Measurements from ENCODE around the gene PSMA6. TPM values are rescaled to one million over a fixed set of nuclear protein-coding genes. Genes with fewer than 3 reads are reported as not detected.

PSMA6 gene
- total and polyA plus RNA-seq, 4 donors: 87.5 to 151 (median 98.8) TPM

DNA sequence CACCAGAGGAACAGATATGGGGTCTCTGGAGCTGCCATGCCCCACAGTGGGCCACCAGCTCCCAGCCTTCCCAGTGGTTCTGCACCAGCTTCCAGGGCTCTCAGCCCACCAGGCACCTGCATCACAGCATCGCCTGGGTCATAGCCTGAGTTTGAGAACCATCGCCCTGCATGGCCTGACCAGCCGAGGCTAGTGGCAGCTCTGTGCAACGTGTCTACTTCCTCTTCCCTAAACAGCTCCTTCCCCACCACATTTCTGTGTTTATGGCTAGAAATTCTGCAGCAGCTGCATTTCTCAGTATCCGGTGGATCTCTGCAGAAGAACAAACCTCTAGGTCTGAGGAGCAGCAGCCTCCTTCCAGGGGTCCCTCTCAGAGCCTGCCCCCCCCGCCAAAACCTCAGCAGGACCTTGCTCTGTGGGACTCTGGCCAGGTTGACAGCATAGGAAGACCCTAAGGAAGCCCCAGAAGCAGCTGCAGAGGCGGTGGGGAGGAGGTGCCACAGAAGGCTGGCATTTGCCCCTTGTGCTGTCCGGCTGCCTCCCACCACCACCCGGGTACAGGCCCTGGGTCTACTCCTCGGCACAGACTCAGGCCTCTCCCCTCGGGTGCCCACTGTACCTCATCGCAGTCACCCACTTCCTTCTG lies 47.7 kb downstream of the PSMA6 start:
- Histone ChIP-seq H3K4me3 (ENCODE audit: low read depth in 1 of 3, low read length in 3 of 3) (no peak overlapping the region), H3K27ac (ENCODE audit: low read depth in 1 of 2, low read length in 2 of 2) (peak overlapping the region; percentile 91 to 96), H3K36me3 (ENCODE audit: control insufficient read depth in 4 of 4, insufficient read depth in 3 of 4, low read depth in 1 of 4, low read length in 3 of 4) (no peaks in the 10 kb centered on the region), H3K9ac (ENCODE audit: low read depth in 1 of 2, low read length in 2 of 2) (no peak overlapping the region), H3K9me3 (ENCODE audit: control insufficient read depth in 4 of 4, low read length in 3 of 4) (no peaks in the 10 kb centered on the region), H3K4me1 (ENCODE audit: control insufficient read depth in 4 of 4, insufficient read depth in 4 of 4, low read length in 3 of 4) (peaks cover 43 to 80% (median 67%) of the 10 kb centered on the region in 4 donors), H3K27me3 (ENCODE audit: control insufficient read depth in 4 of 4, insufficient read depth in 4 of 4, low read length in 3 of 4) (no peaks in the 10 kb centered on the region)
- DNase-seq (ENCODE audit: low spot score): no peak
- WGBS: 69% methylated on average over 12 of the region's 12 CpGs
- TF ChIP-seq FOXA1 (IDR thresholded peaks at IDR 0.05) (no peak), YY1 (IDR thresholded peaks at IDR 0.05) (peak; percentile 1)

DNA sequence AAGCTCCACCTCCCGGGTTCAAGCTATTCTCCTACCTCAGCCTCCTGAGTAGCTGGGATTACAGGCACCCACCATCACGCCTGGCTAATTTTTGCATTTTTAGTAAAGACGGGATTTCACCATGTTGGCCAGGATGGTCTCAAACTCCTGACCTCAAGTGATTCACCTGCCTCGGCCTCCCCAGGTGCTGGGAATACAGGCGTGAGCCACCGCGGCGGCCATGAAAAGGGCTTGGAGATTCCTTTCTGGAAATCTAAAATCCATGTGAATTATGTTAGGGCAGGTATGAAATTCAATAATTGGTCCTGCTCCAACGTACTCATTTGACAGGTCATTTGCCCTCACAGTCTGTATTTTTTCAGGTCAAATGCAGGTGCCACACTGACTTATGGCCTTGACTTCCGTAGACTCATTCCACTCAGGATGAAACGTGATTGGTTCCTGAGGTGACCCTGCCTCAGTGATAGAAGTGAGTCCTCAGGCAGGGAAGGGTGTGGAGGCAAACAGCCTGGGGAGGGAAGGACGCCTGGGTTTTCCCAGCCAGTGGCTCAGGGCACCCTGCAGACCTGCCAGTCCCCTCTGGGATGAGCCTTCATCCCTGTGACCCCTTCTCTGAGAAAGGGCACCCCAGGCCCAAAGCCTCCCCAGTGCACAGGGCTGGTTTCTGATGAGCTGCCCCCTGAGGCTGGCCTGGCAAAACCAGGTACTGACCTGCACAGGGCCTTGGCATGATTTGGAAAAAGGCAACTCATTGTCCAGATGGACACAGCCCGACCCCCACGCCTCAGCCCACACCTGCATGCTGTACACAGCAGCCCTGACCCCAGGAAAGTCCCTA lies 48.7 kb downstream of the PSMA6 start:
- 37% methylated on average over 14 of the region's 14 CpGs for WGBS
- peaks cover 35 to 74% (median 60%) of the 10 kb centered on the region in 4 donors for H3K4me1 ChIP-seq (ENCODE audit: control insufficient read depth in 4 of 4, insufficient read depth in 4 of 4, low read length in 3 of 4)
- H3K4me3 ChIP-seq (ENCODE audit: low read depth in 1 of 3, low read length in 3 of 3): peak overlapping the region in 1 of 3 donors; percentile 0
- H3K9ac ChIP-seq (ENCODE audit: low read depth in 1 of 2, low read length in 2 of 2): peak overlapping the region in 1 of 2 donors; percentile 21
- TF ChIP-seq HNF4G (IDR thresholded peaks at IDR 0.05): no peak
- TF ChIP-seq RXRA (IDR thresholded peaks at IDR 0.05): peak; percentile 59 to 62
- TF ChIP-seq, protein P1, sequence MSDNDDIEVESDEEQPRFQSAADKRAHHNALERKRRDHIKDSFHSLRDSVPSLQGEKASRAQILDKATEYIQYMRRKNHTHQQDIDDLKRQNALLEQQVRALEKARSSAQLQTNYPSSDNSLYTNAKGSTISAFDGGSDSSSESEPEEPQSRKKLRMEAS (IDR thresholded peaks at IDR 0.05): no peak
- peak in 1 of 2 donors; percentile 25 for TF ChIP-seq HNF4A (conservative IDR thresholded peaks at IDR 0.05)
- TF ChIP-seq YY1 (IDR thresholded peaks at IDR 0.05): peak; percentile 21
- peak overlapping the region; percentile 91 to 96 for H3K27ac ChIP-seq (ENCODE audit: low read depth in 1 of 2, low read length in 2 of 2)
- no peak for DNase-seq (ENCODE audit: low spot score)
- no peaks in the 10 kb centered on the region for H3K36me3 ChIP-seq (ENCODE audit: control insufficient read depth in 4 of 4, insufficient read depth in 3 of 4, low read depth in 1 of 4, low read length in 3 of 4)
- no peaks in the 10 kb centered on the region for H3K27me3 ChIP-seq (ENCODE audit: control insufficient read depth in 4 of 4, insufficient read depth in 4 of 4, low read length in 3 of 4)
- no peaks in the 10 kb centered on the region for H3K9me3 ChIP-seq (ENCODE audit: control insufficient read depth in 4 of 4, low read length in 3 of 4)

DNA sequence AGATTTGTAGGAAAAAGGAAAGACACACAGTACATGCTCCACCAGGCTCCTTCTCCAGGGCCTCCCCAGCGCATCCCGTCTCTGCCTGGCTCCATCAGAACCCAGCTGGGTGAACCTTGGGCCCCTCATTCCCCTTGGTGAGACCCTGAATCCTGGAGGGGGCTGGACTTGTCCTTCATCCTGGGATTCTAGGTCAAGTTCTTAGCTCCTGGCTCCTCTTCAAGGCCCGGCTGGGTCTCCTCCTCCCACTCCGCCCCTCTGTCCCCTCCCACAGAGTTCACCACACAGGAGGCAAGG lies 49.2 kb downstream of the PSMA6 start:
- peaks cover 34 to 69% (median 56%) of the 10 kb centered on the region in 4 donors for H3K4me1 ChIP-seq (ENCODE audit: control insufficient read depth in 4 of 4, insufficient read depth in 4 of 4, low read length in 3 of 4)
- no peak for DNase-seq (ENCODE audit: low spot score)
- H3K9ac ChIP-seq (ENCODE audit: low read depth in 1 of 2, low read length in 2 of 2): peak overlapping the region in 1 of 2 donors; percentile 21
- peak overlapping the region; percentile 91 to 96 for H3K27ac ChIP-seq (ENCODE audit: low read depth in 1 of 2, low read length in 2 of 2)
- TF ChIP-seq TAF1 (conservative IDR thresholded peaks at IDR 0.05): no peak
- no peak for TF ChIP-seq RAD21 (IDR thresholded peaks at IDR 0.05)
- TF ChIP-seq JUND (IDR thresholded peaks at IDR 0.05): peak in 1 of 2 donors; percentile 70
- TF ChIP-seq, protein P2, sequence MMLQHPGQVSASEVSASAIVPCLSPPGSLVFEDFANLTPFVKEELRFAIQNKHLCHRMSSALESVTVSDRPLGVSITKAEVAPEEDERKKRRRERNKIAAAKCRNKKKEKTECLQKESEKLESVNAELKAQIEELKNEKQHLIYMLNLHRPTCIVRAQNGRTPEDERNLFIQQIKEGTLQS (IDR thresholded peaks at IDR 0.05): no peak
- TF ChIP-seq RXRA (IDR thresholded peaks at IDR 0.05): peak in 1 of 2 donors; percentile 96
- no peak for TF ChIP-seq GABPA (IDR thresholded peaks at IDR 0.05 in 1 of 2, conservative IDR thresholded peaks at IDR 0.05 in 1 of 2)
- TF ChIP-seq, protein P1 (IDR thresholded peaks at IDR 0.05): no peak
- TF ChIP-seq, protein P3, sequence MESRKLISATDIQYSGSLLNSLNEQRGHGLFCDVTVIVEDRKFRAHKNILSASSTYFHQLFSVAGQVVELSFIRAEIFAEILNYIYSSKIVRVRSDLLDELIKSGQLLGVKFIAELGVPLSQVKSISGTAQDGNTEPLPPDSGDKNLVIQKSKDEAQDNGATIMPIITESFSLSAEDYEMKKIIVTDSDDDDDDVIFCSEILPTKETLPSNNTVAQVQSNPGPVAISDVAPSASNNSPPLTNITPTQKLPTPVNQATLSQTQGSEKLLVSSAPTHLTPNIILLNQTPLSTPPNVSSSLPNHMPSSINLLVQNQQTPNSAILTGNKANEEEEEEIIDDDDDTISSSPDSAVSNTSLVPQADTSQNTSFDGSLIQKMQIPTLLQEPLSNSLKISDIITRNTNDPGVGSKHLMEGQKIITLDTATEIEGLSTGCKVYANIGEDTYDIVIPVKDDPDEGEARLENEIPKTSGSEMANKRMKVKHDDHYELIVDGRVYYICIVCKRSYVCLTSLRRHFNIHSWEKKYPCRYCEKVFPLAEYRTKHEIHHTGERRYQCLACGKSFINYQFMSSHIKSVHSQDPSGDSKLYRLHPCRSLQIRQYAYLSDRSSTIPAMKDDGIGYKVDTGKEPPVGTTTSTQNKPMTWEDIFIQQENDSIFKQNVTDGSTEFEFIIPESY (IDR thresholded peaks at IDR 0.05): no peak
- TF ChIP-seq SP1 (IDR thresholded peaks at IDR 0.05): no peak
- TF ChIP-seq, protein P4, sequence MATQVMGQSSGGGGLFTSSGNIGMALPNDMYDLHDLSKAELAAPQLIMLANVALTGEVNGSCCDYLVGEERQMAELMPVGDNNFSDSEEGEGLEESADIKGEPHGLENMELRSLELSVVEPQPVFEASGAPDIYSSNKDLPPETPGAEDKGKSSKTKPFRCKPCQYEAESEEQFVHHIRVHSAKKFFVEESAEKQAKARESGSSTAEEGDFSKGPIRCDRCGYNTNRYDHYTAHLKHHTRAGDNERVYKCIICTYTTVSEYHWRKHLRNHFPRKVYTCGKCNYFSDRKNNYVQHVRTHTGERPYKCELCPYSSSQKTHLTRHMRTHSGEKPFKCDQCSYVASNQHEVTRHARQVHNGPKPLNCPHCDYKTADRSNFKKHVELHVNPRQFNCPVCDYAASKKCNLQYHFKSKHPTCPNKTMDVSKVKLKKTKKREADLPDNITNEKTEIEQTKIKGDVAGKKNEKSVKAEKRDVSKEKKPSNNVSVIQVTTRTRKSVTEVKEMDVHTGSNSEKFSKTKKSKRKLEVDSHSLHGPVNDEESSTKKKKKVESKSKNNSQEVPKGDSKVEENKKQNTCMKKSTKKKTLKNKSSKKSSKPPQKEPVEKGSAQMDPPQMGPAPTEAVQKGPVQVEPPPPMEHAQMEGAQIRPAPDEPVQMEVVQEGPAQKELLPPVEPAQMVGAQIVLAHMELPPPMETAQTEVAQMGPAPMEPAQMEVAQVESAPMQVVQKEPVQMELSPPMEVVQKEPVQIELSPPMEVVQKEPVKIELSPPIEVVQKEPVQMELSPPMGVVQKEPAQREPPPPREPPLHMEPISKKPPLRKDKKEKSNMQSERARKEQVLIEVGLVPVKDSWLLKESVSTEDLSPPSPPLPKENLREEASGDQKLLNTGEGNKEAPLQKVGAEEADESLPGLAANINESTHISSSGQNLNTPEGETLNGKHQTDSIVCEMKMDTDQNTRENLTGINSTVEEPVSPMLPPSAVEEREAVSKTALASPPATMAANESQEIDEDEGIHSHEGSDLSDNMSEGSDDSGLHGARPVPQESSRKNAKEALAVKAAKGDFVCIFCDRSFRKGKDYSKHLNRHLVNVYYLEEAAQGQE (IDR thresholded peaks at IDR 0.05): no peak
- no peak for TF ChIP-seq HNF4G (IDR thresholded peaks at IDR 0.05)
- TF ChIP-seq, protein P5, sequence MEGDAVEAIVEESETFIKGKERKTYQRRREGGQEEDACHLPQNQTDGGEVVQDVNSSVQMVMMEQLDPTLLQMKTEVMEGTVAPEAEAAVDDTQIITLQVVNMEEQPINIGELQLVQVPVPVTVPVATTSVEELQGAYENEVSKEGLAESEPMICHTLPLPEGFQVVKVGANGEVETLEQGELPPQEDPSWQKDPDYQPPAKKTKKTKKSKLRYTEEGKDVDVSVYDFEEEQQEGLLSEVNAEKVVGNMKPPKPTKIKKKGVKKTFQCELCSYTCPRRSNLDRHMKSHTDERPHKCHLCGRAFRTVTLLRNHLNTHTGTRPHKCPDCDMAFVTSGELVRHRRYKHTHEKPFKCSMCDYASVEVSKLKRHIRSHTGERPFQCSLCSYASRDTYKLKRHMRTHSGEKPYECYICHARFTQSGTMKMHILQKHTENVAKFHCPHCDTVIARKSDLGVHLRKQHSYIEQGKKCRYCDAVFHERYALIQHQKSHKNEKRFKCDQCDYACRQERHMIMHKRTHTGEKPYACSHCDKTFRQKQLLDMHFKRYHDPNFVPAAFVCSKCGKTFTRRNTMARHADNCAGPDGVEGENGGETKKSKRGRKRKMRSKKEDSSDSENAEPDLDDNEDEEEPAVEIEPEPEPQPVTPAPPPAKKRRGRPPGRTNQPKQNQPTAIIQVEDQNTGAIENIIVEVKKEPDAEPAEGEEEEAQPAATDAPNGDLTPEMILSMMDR (IDR thresholded peaks at IDR 0.05; ENCODE audit: low read depth, low read length, missing input control): no peak
- no peak for TF ChIP-seq FOXA2 (IDR thresholded peaks at IDR 0.05)
- no peak for TF ChIP-seq NR2F2 (IDR thresholded peaks at IDR 0.05)
- TF ChIP-seq YY1 (IDR thresholded peaks at IDR 0.05): no peak
- TF ChIP-seq EGR1 (IDR thresholded peaks at IDR 0.05; ENCODE audit: low read depth in 2 of 2): peak in 1 of 2 donors; percentile 46
- no peak for TF ChIP-seq FOXA1 (IDR thresholded peaks at IDR 0.05)
- TF ChIP-seq HNF4A (conservative IDR thresholded peaks at IDR 0.05): peak in 1 of 2 donors; percentile 75
- H3K9me3 ChIP-seq (ENCODE audit: control insufficient read depth in 4 of 4, low read length in 3 of 4): no peaks in the 10 kb centered on the region
- no peaks in the 10 kb centered on the region for H3K27me3 ChIP-seq (ENCODE audit: control insufficient read depth in 4 of 4, insufficient read depth in 4 of 4, low read length in 3 of 4)
- H3K4me3 ChIP-seq (ENCODE audit: low read depth in 1 of 3, low read length in 3 of 3): peak overlapping the region in 1 of 3 donors; percentile 0
- no peaks in the 10 kb centered on the region for H3K36me3 ChIP-seq (ENCODE audit: control insufficient read depth in 4 of 4, insufficient read depth in 3 of 4, low read depth in 1 of 4, low read length in 3 of 4)
- WGBS: 7% methylated on average over 4 of the region's 4 CpGs
